Measurements from ENCODE around the gene PGLYRP2. TPM values are rescaled to one million over a fixed set of nuclear protein-coding genes. Genes with fewer than 3 reads are reported as not detected.

The PGLYRP2 gene
- polyA plus RNA-seq, 1 of the 3 experiments (the other 2 are of a cell fraction) = not detected

DNA sequence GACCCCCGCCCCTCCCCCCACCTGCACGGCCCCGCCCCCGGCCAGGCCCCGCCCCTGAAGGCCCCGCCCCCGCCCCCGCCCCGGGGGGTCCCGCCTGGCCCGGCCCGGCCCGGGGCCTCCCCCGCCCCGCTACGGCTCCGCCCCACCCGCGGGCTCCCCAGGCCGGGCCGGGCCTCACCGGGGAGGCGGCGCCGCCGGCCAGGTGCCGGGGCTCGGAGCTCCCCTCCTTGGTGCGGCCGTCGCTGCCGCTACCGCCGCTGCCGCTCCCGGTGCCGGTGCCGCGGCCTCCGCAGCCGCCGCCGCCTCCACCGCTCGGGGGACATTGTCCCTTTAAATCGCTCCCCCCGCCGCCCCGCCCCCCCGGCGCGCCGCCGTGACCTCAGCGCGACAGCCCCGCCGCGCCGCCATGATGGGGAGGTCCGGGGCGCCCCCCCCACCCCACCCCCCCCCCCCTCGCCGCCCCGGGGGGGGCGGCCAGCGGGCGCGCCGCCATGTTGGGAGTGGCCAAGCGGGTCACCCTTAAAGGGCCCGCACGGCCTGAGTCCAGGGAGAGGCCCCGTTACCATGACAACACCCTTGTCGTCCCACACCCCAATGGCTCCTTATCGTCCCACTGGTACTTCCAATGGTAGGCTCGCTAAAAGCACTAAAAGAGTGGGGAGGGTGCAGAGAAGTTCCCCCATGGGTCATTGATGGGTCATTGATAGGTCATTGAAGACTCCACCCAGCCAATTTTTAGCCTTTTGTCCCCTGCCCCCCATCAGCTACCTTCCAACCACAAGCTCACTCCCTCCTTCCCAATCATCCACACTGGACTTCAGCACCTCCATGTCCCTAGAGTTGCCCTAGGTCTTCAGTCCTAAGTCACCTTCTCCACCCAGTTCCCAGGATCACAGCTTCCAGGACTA lies 29.4 kb downstream of the PGLYRP2 start, which contains the start of gene WIZ:
WIZ (minus strand) TSS at position 337 of the 908 bp plus-strand sequence. CDS start 1,649 bp downstream, outside the sequence.
- Histone ChIP-seq H3K4me3 (ENCODE audit: low read depth in 2 of 2, low read length in 1 of 2) (peak within 1 kb of the TSS; percentile 67 to 72), H3K27me3 (ENCODE audit: insufficient read depth) (no peaks in the 10 kb centered on the region), H4K20me1 (ENCODE audit: insufficient read depth) (no peaks in the 10 kb centered on the region), H3F3A (replicated peaks; ENCODE audit: insufficient read depth) (peaks cover 22% of the 10 kb centered on the region), H2AFZ (ENCODE audit: low read depth) (peak within 1 kb of the TSS; percentile 81), H3K36me3 (replicated peaks in 1 of 2; ENCODE audit: control insufficient read depth in 1 of 2, insufficient read depth in 2 of 2, low read length in 1 of 2) (no peaks in the 10 kb centered on the region), H3K9ac (peak within 1 kb of the TSS; percentile 59), H3K4me2 (peak within 1 kb of the TSS; percentile 92), H3K27ac (ENCODE audit: low read depth in 2 of 2, low read length in 1 of 2) (peak within 1 kb of the TSS in 1 of 2 experiments; percentile 58; a peak in 1 of 4 replicates), H3K4me1 (ENCODE audit: control insufficient read depth in 1 of 2, insufficient read depth in 2 of 2, low read depth in 1 of 2, low read length in 1 of 2) (peaks cover 0 to 24% of the 10 kb centered on the region in 2 experiments; a peak in 2 of 4 replicates), H3K9me2 (no peaks in the 10 kb centered on the region), H3K9me3 (no peaks in the 10 kb centered on the region), H3K79me2 (ENCODE audit: insufficient read depth) (no peaks in the 10 kb centered on the region)
- peak; percentile 92 for TF ChIP-seq YY1 (IDR thresholded peaks at IDR 0.05; ENCODE audit: low read depth)
- 0 out of 2 replicates have a peak, but pooled peaks have one; percentile 7 for TF ChIP-seq NFIC (IDR thresholded peaks at IDR 0.05; ENCODE audit: borderline replicate concordance)
- TF ChIP-seq, protein P1, sequence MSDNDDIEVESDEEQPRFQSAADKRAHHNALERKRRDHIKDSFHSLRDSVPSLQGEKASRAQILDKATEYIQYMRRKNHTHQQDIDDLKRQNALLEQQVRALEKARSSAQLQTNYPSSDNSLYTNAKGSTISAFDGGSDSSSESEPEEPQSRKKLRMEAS (IDR thresholded peaks at IDR 0.05; ENCODE audit: low read depth) = peak; percentile 42; the same call in 1 of the 2 replicates
- no peak for TF ChIP-seq CHD2 (IDR thresholded peaks at IDR 0.05; ENCODE audit: low read length, partially characterized antibody)
- no peak for TF ChIP-seq TCF12 (IDR thresholded peaks at IDR 0.05)
- TF ChIP-seq POLR2AphosphoS5 (IDR thresholded peaks at IDR 0.05; ENCODE audit: low read depth, low read length) = no peak
- ChIA-PET CTCF (interaction anchor here (0.6 kb wide), 1 partner anchor 615 kb away, joined by 3 read pairs; no protein-coding TSS in a partner anchor), POLR2A (interaction anchor here (0.9 kb wide), 1 partner anchor 70 kb away, joined by 3 read pairs; the partner anchor contains the start of gene AKAP8)
- 0% methylated on average over 6 of the region's 77 CpGs for WGBS (ENCODE audit: low lambda C conversion rate)
- DNase-seq = peak; percentile 97

DNA sequence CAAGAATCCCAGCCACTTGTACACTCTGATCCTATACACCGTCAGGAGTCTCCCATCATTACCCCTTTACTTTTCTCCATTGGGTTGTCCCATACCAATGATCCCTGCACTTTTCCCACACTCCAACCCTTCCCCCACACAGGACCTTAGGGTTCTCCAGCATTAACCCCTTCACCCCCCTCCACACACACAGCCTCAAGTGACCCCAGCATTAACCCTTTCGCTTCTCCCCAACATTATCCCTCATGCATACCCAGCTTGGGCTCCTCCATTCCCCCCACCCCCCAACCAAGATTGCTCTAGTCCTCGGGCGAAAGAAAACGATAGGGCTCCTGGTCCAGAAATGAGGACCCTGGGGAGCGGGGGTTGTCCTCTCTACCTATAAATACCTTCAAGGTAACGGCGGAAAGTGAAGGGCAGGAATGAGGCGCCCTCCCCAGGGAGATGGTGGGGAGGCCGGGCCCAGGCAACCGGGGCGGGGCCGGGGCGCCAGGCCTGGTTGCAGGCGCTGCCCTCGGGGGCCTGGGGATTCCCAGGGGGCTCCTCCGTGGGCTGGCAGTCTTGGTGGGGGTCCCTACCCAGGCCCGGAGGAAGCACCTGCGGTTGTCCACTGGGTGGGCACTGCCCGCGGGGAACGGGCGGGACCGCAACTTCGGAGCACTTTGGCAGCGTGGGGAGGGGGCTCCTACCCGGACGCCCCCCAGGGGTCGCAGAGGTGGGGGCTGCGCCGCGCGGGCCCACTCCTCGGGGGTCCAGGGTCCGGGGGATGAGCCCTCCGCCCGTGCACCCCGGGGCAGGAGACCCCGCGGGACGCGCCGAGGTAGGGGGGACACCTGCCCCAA lies 30.3 kb downstream of the PGLYRP2 start:
- Histone ChIP-seq H3F3A (replicated peaks; ENCODE audit: insufficient read depth) (peaks cover 22% of the 10 kb centered on the region), H3K9me3 (no peaks in the 10 kb centered on the region), H3K79me2 (ENCODE audit: insufficient read depth) (no peaks in the 10 kb centered on the region), H3K9ac (peak overlapping the region; percentile 59), H3K9me2 (no peaks in the 10 kb centered on the region), H3K27ac (ENCODE audit: low read depth in 2 of 2, low read length in 1 of 2) (peak overlapping the region in 1 of 2 experiments; percentile 48; a peak in 1 of 4 replicates), H3K4me1 (ENCODE audit: control insufficient read depth in 1 of 2, insufficient read depth in 2 of 2, low read depth in 1 of 2, low read length in 1 of 2) (peaks cover 0 to 24% of the 10 kb centered on the region in 2 experiments; a peak in 2 of 4 replicates), H3K4me2 (peak overlapping the region; percentile 92), H3K27me3 (ENCODE audit: insufficient read depth) (no peaks in the 10 kb centered on the region), H3K36me3 (replicated peaks in 1 of 2; ENCODE audit: control insufficient read depth in 1 of 2, insufficient read depth in 2 of 2, low read length in 1 of 2) (no peaks in the 10 kb centered on the region), H2AFZ (ENCODE audit: low read depth) (peak overlapping the region; percentile 81; the same call in 1 of the 2 replicates), H4K20me1 (ENCODE audit: insufficient read depth) (no peaks in the 10 kb centered on the region), H3K4me3 (ENCODE audit: low read depth in 2 of 2, low read length in 1 of 2) (peak overlapping the region; percentile 67 to 72)
- ChIA-PET POLR2A (no interaction called here), CTCF (interaction anchor here (0.8 to 1.4 kb wide), 2 partner anchors 10 to 25 kb away, joined by 3 to 5 read pairs; no protein-coding TSS in a partner anchor)
- DNase-seq = peak; percentile 60
- WGBS (ENCODE audit: low lambda C conversion rate) = 43% methylated on average over 10 of the region's 43 CpGs
- TF ChIP-seq TEAD4 (IDR thresholded peaks at IDR 0.05; ENCODE audit: borderline replicate concordance, insufficient read depth) (no peak), GATA2 (CRISPR knock-in tag; IDR thresholded peaks at IDR 0.05) (no peak)
- TF ChIP-seq, protein P2, sequence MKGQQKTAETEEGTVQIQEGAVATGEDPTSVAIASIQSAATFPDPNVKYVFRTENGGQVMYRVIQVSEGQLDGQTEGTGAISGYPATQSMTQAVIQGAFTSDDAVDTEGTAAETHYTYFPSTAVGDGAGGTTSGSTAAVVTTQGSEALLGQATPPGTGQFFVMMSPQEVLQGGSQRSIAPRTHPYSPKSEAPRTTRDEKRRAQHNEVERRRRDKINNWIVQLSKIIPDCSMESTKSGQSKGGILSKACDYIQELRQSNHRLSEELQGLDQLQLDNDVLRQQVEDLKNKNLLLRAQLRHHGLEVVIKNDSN (IDR thresholded peaks at IDR 0.05; ENCODE audit: borderline replicate concordance, low read depth) = no peak
- TF ChIP-seq, protein P3, sequence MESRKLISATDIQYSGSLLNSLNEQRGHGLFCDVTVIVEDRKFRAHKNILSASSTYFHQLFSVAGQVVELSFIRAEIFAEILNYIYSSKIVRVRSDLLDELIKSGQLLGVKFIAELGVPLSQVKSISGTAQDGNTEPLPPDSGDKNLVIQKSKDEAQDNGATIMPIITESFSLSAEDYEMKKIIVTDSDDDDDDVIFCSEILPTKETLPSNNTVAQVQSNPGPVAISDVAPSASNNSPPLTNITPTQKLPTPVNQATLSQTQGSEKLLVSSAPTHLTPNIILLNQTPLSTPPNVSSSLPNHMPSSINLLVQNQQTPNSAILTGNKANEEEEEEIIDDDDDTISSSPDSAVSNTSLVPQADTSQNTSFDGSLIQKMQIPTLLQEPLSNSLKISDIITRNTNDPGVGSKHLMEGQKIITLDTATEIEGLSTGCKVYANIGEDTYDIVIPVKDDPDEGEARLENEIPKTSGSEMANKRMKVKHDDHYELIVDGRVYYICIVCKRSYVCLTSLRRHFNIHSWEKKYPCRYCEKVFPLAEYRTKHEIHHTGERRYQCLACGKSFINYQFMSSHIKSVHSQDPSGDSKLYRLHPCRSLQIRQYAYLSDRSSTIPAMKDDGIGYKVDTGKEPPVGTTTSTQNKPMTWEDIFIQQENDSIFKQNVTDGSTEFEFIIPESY (IDR thresholded peaks at IDR 0.05; ENCODE audit: borderline replicate concordance, low read depth) = no peak
- TF ChIP-seq, protein P4, sequence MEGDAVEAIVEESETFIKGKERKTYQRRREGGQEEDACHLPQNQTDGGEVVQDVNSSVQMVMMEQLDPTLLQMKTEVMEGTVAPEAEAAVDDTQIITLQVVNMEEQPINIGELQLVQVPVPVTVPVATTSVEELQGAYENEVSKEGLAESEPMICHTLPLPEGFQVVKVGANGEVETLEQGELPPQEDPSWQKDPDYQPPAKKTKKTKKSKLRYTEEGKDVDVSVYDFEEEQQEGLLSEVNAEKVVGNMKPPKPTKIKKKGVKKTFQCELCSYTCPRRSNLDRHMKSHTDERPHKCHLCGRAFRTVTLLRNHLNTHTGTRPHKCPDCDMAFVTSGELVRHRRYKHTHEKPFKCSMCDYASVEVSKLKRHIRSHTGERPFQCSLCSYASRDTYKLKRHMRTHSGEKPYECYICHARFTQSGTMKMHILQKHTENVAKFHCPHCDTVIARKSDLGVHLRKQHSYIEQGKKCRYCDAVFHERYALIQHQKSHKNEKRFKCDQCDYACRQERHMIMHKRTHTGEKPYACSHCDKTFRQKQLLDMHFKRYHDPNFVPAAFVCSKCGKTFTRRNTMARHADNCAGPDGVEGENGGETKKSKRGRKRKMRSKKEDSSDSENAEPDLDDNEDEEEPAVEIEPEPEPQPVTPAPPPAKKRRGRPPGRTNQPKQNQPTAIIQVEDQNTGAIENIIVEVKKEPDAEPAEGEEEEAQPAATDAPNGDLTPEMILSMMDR (IDR thresholded peaks at IDR 0.05) = no peak
- TF ChIP-seq, protein P5, sequence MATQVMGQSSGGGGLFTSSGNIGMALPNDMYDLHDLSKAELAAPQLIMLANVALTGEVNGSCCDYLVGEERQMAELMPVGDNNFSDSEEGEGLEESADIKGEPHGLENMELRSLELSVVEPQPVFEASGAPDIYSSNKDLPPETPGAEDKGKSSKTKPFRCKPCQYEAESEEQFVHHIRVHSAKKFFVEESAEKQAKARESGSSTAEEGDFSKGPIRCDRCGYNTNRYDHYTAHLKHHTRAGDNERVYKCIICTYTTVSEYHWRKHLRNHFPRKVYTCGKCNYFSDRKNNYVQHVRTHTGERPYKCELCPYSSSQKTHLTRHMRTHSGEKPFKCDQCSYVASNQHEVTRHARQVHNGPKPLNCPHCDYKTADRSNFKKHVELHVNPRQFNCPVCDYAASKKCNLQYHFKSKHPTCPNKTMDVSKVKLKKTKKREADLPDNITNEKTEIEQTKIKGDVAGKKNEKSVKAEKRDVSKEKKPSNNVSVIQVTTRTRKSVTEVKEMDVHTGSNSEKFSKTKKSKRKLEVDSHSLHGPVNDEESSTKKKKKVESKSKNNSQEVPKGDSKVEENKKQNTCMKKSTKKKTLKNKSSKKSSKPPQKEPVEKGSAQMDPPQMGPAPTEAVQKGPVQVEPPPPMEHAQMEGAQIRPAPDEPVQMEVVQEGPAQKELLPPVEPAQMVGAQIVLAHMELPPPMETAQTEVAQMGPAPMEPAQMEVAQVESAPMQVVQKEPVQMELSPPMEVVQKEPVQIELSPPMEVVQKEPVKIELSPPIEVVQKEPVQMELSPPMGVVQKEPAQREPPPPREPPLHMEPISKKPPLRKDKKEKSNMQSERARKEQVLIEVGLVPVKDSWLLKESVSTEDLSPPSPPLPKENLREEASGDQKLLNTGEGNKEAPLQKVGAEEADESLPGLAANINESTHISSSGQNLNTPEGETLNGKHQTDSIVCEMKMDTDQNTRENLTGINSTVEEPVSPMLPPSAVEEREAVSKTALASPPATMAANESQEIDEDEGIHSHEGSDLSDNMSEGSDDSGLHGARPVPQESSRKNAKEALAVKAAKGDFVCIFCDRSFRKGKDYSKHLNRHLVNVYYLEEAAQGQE (IDR thresholded peaks at IDR 0.05; ENCODE audit: low read depth, low read length) = no peak

Data from SK-N-SH (cell line).